ENCODE results near the gene IQGAP2.

DNA sequence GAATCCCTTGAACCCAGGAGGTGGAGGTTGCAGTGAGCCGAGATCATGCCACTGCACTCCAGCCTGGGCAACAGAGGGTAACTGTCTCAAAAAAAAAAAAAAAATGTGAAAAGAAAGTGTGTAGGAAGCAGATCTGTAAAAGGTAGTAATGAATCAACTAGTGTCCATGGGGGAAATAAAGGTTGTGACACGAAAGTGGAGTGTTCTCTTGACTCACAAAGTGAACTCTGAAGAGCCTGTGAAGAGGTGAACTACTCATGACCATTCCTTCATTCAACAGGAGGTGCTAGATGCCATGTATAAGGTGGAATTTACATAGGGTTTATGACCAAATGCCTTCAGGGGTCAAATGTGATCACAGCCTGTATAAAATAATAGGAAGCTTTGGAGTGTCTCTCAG lies 12.8 kb downstream of the IQGAP2 start:
- TF ChIP-seq POLR2A (IDR thresholded peaks at IDR 0.05; ENCODE audit: control extremely low read depth in 1 of 2, low read depth in 2 of 2, low read length in 2 of 2) (no peak), ATF3 (IDR thresholded peaks at IDR 0.05; ENCODE audit: insufficient read depth, low read depth, low read length) (no peak), EGR1 (IDR thresholded peaks at IDR 0.05; ENCODE audit: borderline replicate concordance, low read depth, low read length) (no peak)
- TF ChIP-seq, protein P1, sequence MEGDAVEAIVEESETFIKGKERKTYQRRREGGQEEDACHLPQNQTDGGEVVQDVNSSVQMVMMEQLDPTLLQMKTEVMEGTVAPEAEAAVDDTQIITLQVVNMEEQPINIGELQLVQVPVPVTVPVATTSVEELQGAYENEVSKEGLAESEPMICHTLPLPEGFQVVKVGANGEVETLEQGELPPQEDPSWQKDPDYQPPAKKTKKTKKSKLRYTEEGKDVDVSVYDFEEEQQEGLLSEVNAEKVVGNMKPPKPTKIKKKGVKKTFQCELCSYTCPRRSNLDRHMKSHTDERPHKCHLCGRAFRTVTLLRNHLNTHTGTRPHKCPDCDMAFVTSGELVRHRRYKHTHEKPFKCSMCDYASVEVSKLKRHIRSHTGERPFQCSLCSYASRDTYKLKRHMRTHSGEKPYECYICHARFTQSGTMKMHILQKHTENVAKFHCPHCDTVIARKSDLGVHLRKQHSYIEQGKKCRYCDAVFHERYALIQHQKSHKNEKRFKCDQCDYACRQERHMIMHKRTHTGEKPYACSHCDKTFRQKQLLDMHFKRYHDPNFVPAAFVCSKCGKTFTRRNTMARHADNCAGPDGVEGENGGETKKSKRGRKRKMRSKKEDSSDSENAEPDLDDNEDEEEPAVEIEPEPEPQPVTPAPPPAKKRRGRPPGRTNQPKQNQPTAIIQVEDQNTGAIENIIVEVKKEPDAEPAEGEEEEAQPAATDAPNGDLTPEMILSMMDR (IDR thresholded peaks at IDR 0.05; ENCODE audit: control extremely low read depth in 1 of 3, insufficient read depth in 1 of 3, low read depth in 1 of 3, low read length in 3 of 3), result no peak

Measured in H1 (cell line).